ENCODE measurements around the gene SULT1C2. TPM values are rescaled to one million over a fixed set of nuclear protein-coding genes. Genes with fewer than 3 reads are reported as not detected.

SULT1C2 gene
- total RNA-seq, 1 experiment from 2014 or later: 3.9 TPM

GRCh38 chr2:108323619-108324018 lies 34.9 kb downstream of the SULT1C2 start (continued):
- TF ChIP-seq REST (IDR thresholded peaks at IDR 0.05; ENCODE audit: low read depth) (no peak), POLR2A (IDR thresholded peaks at IDR 0.05; ENCODE audit: borderline replicate concordance, extremely low read depth, insufficient read depth, insufficient read length) (no peak), FOSL1 (IDR thresholded peaks at IDR 0.05; ENCODE audit: low read depth) (no peak), ZFX (IDR thresholded peaks at IDR 0.05) (no peak), ELF1 (IDR thresholded peaks at IDR 0.05; ENCODE audit: borderline replicate concordance, low read depth) (no peak)

- intact Hi-C loops (cut with micrococcal nuclease): no loop called here
- no peak overlapping the region for H2AFZ ChIP-seq (ENCODE audit: low read depth, low read length, poor library complexity, severe bottlenecking)
- no peaks in the 10 kb centered on the region for H3K9me2 ChIP-seq (ENCODE audit: insufficient read depth)
- H3K27ac ChIP-seq (ENCODE audit: low read depth, low read length): no peak overlapping the region
- no peaks in the 10 kb centered on the region for H3K9me3 ChIP-seq (ENCODE audit: control insufficient read depth in 1 of 2, insufficient read depth in 1 of 2, low read depth in 1 of 2, low read length in 2 of 2)
- H3K9ac ChIP-seq (ENCODE audit: low read length): no peak overlapping the region
- no peaks in the 10 kb centered on the region for H3K79me2 ChIP-seq (ENCODE audit: insufficient read depth, low read length)
- H3K4me2 ChIP-seq (ENCODE audit: low read length): no peak overlapping the region
- no peak for DNase-seq (ENCODE audit: low read depth, low spot score)
- BruUV-seq (replicated peaks): no TSS peak
- H3K27me3 ChIP-seq (ENCODE audit: insufficient read depth, low read length): no peaks in the 10 kb centered on the region
- H3K4me1 ChIP-seq (ENCODE audit: control insufficient read depth in 1 of 2, insufficient read depth in 2 of 2, low read length in 2 of 2): no peaks in the 10 kb centered on the region; a peak in 1 of 4 replicates
- ATAC-seq: no peak
- ChIA-PET POLR2A (no interaction called here), RAD21 (ENCODE audit: low non-redundant PET in 1 of 2, low total read pairs in 2 of 2, uncharacterized antibody in 2 of 2, unreplicated experiment in 2 of 2) (no interaction called here), CTCF (no interaction called here)
- no peaks in the 10 kb centered on the region for H4K20me1 ChIP-seq (ENCODE audit: insufficient read depth)
- H3K4me3 ChIP-seq (replicated peaks in 1 of 2; ENCODE audit: low read depth in 1 of 2, low read length in 2 of 2): no peak overlapping the region
- TF ChIP-seq YY1 (IDR thresholded peaks at IDR 0.05; ENCODE audit: extremely low read depth, insufficient replicate concordance, low read depth, low read length) (no peak), EZH2phosphoT487 (IDR thresholded peaks at IDR 0.05; ENCODE audit: borderline replicate concordance) (no peak), RAD21 (IDR thresholded peaks at IDR 0.05; ENCODE audit: low read depth) (no peak), MAX (IDR thresholded peaks at IDR 0.05) (no peak), EZH2 (IDR thresholded peaks at IDR 0.05) (no peak), JUND (IDR thresholded peaks at IDR 0.05) (no peak), ATF3 (IDR thresholded peaks at IDR 0.05) (no peak), ELF1 (IDR thresholded peaks at IDR 0.05; ENCODE audit: borderline replicate concordance, low read depth) (no peak), FOSL1 (IDR thresholded peaks at IDR 0.05; ENCODE audit: low read depth) (no peak), POLR2A (IDR thresholded peaks at IDR 0.05; ENCODE audit: borderline replicate concordance, extremely low read depth, insufficient read depth, insufficient read length) (no peak), CEBPB (IDR thresholded peaks at IDR 0.05; ENCODE audit: low read depth) (no peak), TCF7L2 (IDR thresholded peaks at IDR 0.05; ENCODE audit: borderline replicate concordance, extremely low read depth, insufficient read depth, insufficient read length) (no peak), SRF (IDR thresholded peaks at IDR 0.05; ENCODE audit: low read depth) (no peak)
- no peaks in the 10 kb centered on the region for H3K36me3 ChIP-seq (ENCODE audit: control insufficient read depth in 1 of 2, insufficient read depth in 2 of 2, low read length in 2 of 2)
These were observed 36.0 kb downstream of the SULT1C2 start for GRCh38 chr2:108324531-108325255.
